GM13976 (cell line): ENCODE data around the gene PRXL2C.
"Not testable (repeated sequence)": the region's sequence is repeated elsewhere in the genome, so short reads cannot be mapped to it uniquely, and the experiment has no call there.

Source experiments
- DNase-seq: peaks from one replicate; pipeline ENCODE4 v3.0.0; 2012; ENCODE audit warnings: low spot score
- CTCF ChIP-seq: IDR thresholded peaks from 2 replicates; pipeline ENCODE4 v1.5.1; 2012; ENCODE audit warnings: borderline replicate concordance, mild to moderate bottlenecking; ENCODE audit not compliant: insufficient read depth; ENCODE audit errors: extremely low read depth, missing control alignments, control extremely low read depth
- in situ Hi-C: fragments of 300-500 bp; cut with MboI; formaldehyde crosslinking; loops from one replicate; pipeline ENCODE4 v1.12.0; 2022; ENCODE audit warnings: low sequenced_read_pairs, mixed read lengths, inconsistent platforms; ENCODE audit not compliant: unreplicated experiment

PRXL2C gene

GRCh38 chr9:96649620-96650324, 5.3 kb downstream of the PRXL2C start:
- no peak for TF ChIP-seq CTCF
- no peak for DNase-seq
- in situ Hi-C loops: loop anchor here (10.0 kb wide), 1 partner anchor 315 kb away; no protein-coding TSS in a partner anchor

GRCh38 chr9:96646081-96646991, 8.8 kb downstream of the PRXL2C start:
- no peak for DNase-seq
- in situ Hi-C loops: no loop called here
- TF ChIP-seq CTCF: no peak

- TF ChIP-seq CTCF: no peak
- no peak for DNase-seq
- in situ Hi-C loops: no loop called here
Observed at GRCh38 chr9:96644137-96644536, 11.0 kb downstream of the PRXL2C start.

- no peak for DNase-seq
- TF ChIP-seq CTCF: no peak
- in situ Hi-C loops: no loop called here
Observed at GRCh38 chr9:96641514-96641913, 13.6 kb downstream of the PRXL2C start.

GRCh38 chr9:96638606-96639364, 16.3 kb downstream of the PRXL2C start:
- no peak for DNase-seq
- in situ Hi-C loops: no loop called here
- TF ChIP-seq CTCF: no peak

- TF ChIP-seq CTCF: no peak
- no peak for DNase-seq
- in situ Hi-C loops: no loop called here
Observed at GRCh38 chr9:96636368-96636767, 18.7 kb downstream of the PRXL2C start.

GRCh38 chr9:96633579-96633978, 21.5 kb downstream of the PRXL2C start:
- DNase-seq, in situ Hi-C loops: not testable (repeated sequence)
